SK-N-DZ (cell line): ENCODE measurements around the gene SARS2. TPM values are rescaled to one million over a fixed set of nuclear protein-coding genes. Genes with fewer than 3 reads are reported as not detected.
"Not testable (repeated sequence)": the region's sequence is repeated elsewhere in the genome, so short reads cannot be mapped to it uniquely, and the experiment has no call there.

ENCODE experiments used
- DNase-seq: peaks from one replicate; pipeline ENCODE4 v3.0.0-alpha.2; 2015; ENCODE audit warnings: low spot score
- polyA plus RNA-seq, 2 experiments: library from polyadenylated mRNA; depleted of rRNA; stranded (reverse); fragments of >200 nt; gene quantifications; 2 replicates each; pipeline ENCODE4 v1.2.3, GENCODE V29; 2014

Gene SARS2
- polyA plus RNA-seq (2014; cell fraction: cytosol; rRNA removed) = 45.8 and 68.0 TPM in 2 replicates
- 178 and 201 TPM in 2 replicates for polyA plus RNA-seq (2014; cell fraction: nucleus; rRNA removed)

GRCh38 chr19:38929929-38930775, at the start of gene SARS2:
TSS of gene SARS2 (minus strand) at chr19:38930763. CDS start at chr19:38930736, 27 bp downstream.
- peak; percentile 94 for DNase-seq

GRCh38 chr19:38979812-38980211, 49.2 kb upstream of the SARS2 start:
- DNase-seq = no peak

GRCh38 chr19:38978326-38978689, 47.7 kb upstream of the SARS2 start:
- no peak for DNase-seq

- no peak for DNase-seq
These were observed 47.1 kb upstream of the SARS2 start for GRCh38 chr19:38977445-38978325.

- peak; percentile 29 for DNase-seq
These were observed 45.3 kb upstream of the SARS2 start for GRCh38 chr19:38975861-38976271.

- peak; percentile 38 for DNase-seq
These were observed 44.8 kb upstream of the SARS2 start, which contains the start of gene FBXO17 for GRCh38 chr19:38975214-38975860. TSS of gene FBXO17 (minus strand) at chr19:38975742. CDS start at chr19:38950319, 25,423 bp downstream.

- DNase-seq = no peak
These were observed 44.2 kb upstream of the SARS2 start for GRCh38 chr19:38974624-38975213.

GRCh38 chr19:38971672-38972071, 41.1 kb upstream of the SARS2 start:
- no peak for DNase-seq

GRCh38 chr19:38970664-38971532, 40.3 kb upstream of the SARS2 start:
- no peak for DNase-seq

- not testable (repeated sequence) for DNase-seq
These were observed 35.6 kb upstream of the SARS2 start for GRCh38 chr19:38966149-38966548.

GRCh38 chr19:38964738-38965137, 34.2 kb upstream of the SARS2 start:
- DNase-seq = no peak

- DNase-seq = no peak
These were observed 29.1 kb upstream of the SARS2 start for GRCh38 chr19:38959618-38960017.

- DNase-seq = no peak
These were observed 27.7 kb upstream of the SARS2 start for GRCh38 chr19:38958301-38958700.

- no peak for DNase-seq
These were observed 25.7 kb upstream of the SARS2 start for GRCh38 chr19:38956264-38956663.

GRCh38 chr19:38953677-38954076, 23.1 kb upstream of the SARS2 start:
- DNase-seq = no peak

- peak; percentile 60 for DNase-seq
These were observed 22.0 kb upstream of the SARS2 start for GRCh38 chr19:38952395-38953165.

- DNase-seq = no peak
These were observed 20.6 kb upstream of the SARS2 start for GRCh38 chr19:38951187-38951586.

- DNase-seq = peak; percentile 94
These were observed 19.2 kb upstream of the SARS2 start for GRCh38 chr19:38949580-38950367.
